DND-41 (cell line): ENCODE measurements around the gene MORF4L1.

Experiments used
- CTCF ChIP-seq: IDR thresholded peaks from 2 replicates; pipeline ENCODE4 v1.5.1; 2012; ENCODE audit warnings: borderline replicate concordance, low read length, moderate library complexity, mild to moderate bottlenecking; ENCODE audit not compliant: poor library complexity, severe bottlenecking; ENCODE audit errors: extremely low read depth
- EZH2 ChIP-seq: IDR thresholded peaks from 3 replicates; pipeline ENCODE4 v1.6.1; 2012; ENCODE audit warnings: borderline replicate concordance, low read depth, mild to moderate bottlenecking, moderate library complexity, low read length, inconsistent platforms; ENCODE audit not compliant: severe bottlenecking

GRCh38 chr15:78904599-78905358 is 32.1 kb downstream of the MORF4L1 start:
- no peak for TF ChIP-seq CTCF
- no peak for TF ChIP-seq EZH2
